Sciatic nerve (tissue), 2 donors: Measurements from ENCODE around the gene RABEPK. TPM values are rescaled to one million over a fixed set of nuclear protein-coding genes. Genes with fewer than 3 reads are reported as not detected.
A peak's percentile ranks its signal among the peaks of the same experiment; 100 is the strongest.
"Not testable (repeated sequence)": the region's sequence is repeated elsewhere in the genome, so short reads cannot be mapped to it uniquely, and the experiment has no call there.

Source experiments
- ATAC-seq: fragments of 200-7000 bp; cut with Tn5 transposase; one replicate; pipeline ENCODE4 v1.9.1; 2020; ENCODE audit warnings: mild to moderate bottlenecking, moderate library complexity
- DNase-seq: peaks from one replicate; pipeline ENCODE4 v3.0.0-alpha.2; 2020; ENCODE audit warnings: low spot score
- intact Hi-C: fragments of 100-400 bp; cut with DNase I; formaldehyde crosslinking; loops from one replicate; pipeline ENCODE4 v1.14.2; 2022
- total RNA-seq: library from RNA; stranded (reverse); fragmentation: NEBNext Ultra II Directional; extraction: Animal tissue kit (Norgen Biotek cat#: 25700); gene quantifications from one replicate; pipeline ENCODE4 v1.2.1, GENCODE V29; 2021
- donor health status: DM: no; HTN: no; CAD: no.
- donor health status: DM: no; HTN: no; CAD: no.

The RABEPK gene
- 14.4 TPM for total RNA-seq

GRCh38 chr9:125200216-125201047 is at the start of gene RABEPK:
TSS of gene RABEPK (plus strand) at chr9:125200542. CDS start at chr9:125203014, 2,472 bp downstream.
- intact Hi-C loops: no loop called here
- DNase-seq (peak; percentile 96), ATAC-seq (peak; percentile 99)

GRCh38 chr9:125151730-125152129 is 48.6 kb upstream of the RABEPK start:
- no peak for DNase-seq
- intact Hi-C loops: no loop called here
- ATAC-seq: no peak

GRCh38 chr9:125153712-125154367 is 46.5 kb upstream of the RABEPK start:
- intact Hi-C loops: no loop called here
- DNase-seq: no peak
- ATAC-seq: no peak

- ATAC-seq (no peak), DNase-seq (no peak)
- intact Hi-C loops: no loop called here
These were observed 43.8 kb upstream of the RABEPK start for GRCh38 chr9:125156551-125156950.

GRCh38 chr9:125160750-125161149 is 39.6 kb upstream of the RABEPK start:
- intact Hi-C loops: no loop called here
- DNase-seq: no peak
- no peak for ATAC-seq

- peak; percentile 89 for ATAC-seq
- no peak for DNase-seq
- intact Hi-C loops: no loop called here
These were observed 38.9 kb upstream of the RABEPK start for GRCh38 chr9:125161284-125161918.

- ATAC-seq, intact Hi-C loops, DNase-seq: not testable (repeated sequence)
These were observed 37.5 kb upstream of the RABEPK start for GRCh38 chr9:125162891-125163290.

- intact Hi-C loops: no loop called here
- ATAC-seq: no peak
- DNase-seq: no peak
These were observed 33.6 kb upstream of the RABEPK start for GRCh38 chr9:125166762-125167161.

- ATAC-seq (no peak), DNase-seq (no peak)
- intact Hi-C loops: no loop called here
These were observed 30.4 kb upstream of the RABEPK start for GRCh38 chr9:125169895-125170294.

GRCh38 chr9:125172031-125172755 is 28.1 kb upstream of the RABEPK start:
- DNase-seq: no peak
- ATAC-seq: no peak
- intact Hi-C loops: no loop called here

GRCh38 chr9:125176636-125177035 is 23.7 kb upstream of the RABEPK start:
- intact Hi-C loops: loop anchor here (5.0 kb wide), 1 partner anchor 1311 kb away; no protein-coding TSS in a partner anchor
- no peak for DNase-seq
- peak; percentile 90 for ATAC-seq

GRCh38 chr9:125177888-125178287 is 22.5 kb upstream of the RABEPK start:
- no peak for DNase-seq
- ATAC-seq: no peak
- intact Hi-C loops: loop anchor here (5.0 kb wide), 1 partner anchor 1309 kb away; no protein-coding TSS in a partner anchor

GRCh38 chr9:125179776-125180175 is 20.6 kb upstream of the RABEPK start:
- not testable (repeated sequence) for DNase-seq
- intact Hi-C loops: loop anchor here (5.0 kb wide), 1 partner anchor 1308 kb away; no protein-coding TSS in a partner anchor

GRCh38 chr9:125180876-125181275 is 19.5 kb upstream of the RABEPK start:
- DNase-seq: no peak
- intact Hi-C loops: no loop called here
- ATAC-seq: no peak

More at GRCh38 chr9:125179776-125180175, 20.6 kb upstream of the RABEPK start:
- ATAC-seq: not testable (repeated sequence)

- ATAC-seq, intact Hi-C loops, DNase-seq: not testable (repeated sequence)
These were observed 18.6 kb upstream of the RABEPK start for GRCh38 chr9:125181756-125182155.

- peak; percentile 62 for ATAC-seq
These were observed 17.3 kb upstream of the RABEPK start for GRCh38 chr9:125183054-125183453.

GRCh38 chr9:125183561-125183960 is 16.8 kb upstream of the RABEPK start:
- no peak for ATAC-seq
- intact Hi-C loops: no loop called here
- DNase-seq: no peak

More at GRCh38 chr9:125183054-125183453, 17.3 kb upstream of the RABEPK start:
- no peak for DNase-seq
- intact Hi-C loops: no loop called here

- intact Hi-C loops: no loop called here
- peak; percentile 67 for DNase-seq
- ATAC-seq: peak; percentile 9
These were observed 11.4 kb upstream of the RABEPK start for GRCh38 chr9:125189011-125189360.
